HG03439 (cell line): ENCODE results near the gene EHMT2.
"Not testable (repeated sequence)": the region's sequence is repeated elsewhere in the genome, so short reads cannot be mapped to it uniquely, and the experiment has no call there.

Source experiments
- ATAC-seq: cut with Tn5 transposase; IDR thresholded peaks from one replicate; pipeline ENCODE4 v1.9.1; 2021; ENCODE audit warnings: mild to moderate bottlenecking, moderate library complexity; ENCODE audit not compliant: unreplicated experiment

The EHMT2 gene

DNA sequence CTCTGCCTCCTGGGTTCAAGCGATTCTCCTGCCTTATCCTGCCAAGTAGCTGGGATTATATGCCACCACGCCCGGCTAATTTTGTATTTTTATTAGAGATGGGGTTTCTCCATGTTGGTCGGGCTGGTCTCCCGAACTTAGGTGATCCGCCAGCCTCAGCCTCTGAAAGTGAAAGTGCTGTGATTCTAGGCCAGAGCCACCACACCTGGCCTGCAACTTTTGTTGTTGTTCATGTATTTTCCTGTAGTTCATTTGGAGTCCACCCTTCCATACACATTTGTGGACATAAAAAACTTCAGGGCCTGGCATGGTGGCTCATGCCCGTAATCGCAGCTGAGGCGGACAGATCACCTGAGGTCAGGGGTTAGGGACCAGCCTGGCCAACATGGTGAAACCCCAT is 55.4 kb downstream of the EHMT2 start:
- ATAC-seq = no peak

DNA sequence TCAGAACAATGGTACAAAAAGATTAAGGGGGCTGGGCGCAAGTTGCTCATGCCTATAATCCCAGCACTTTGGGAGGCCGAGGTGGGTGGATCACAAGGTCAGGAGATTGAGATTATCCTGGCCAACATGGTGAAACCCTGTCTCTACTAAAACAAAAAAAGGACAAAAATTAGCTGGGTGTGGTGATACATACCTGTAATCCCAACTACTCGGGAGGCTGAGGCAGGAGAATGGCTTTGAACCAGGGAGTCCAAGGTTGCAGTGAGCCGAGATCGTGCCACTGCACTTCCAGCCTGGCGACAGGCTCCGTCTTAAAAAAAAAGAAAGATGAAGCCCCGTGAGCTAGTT is 57.7 kb downstream of the EHMT2 start:
- ATAC-seq = not testable (repeated sequence)

DNA sequence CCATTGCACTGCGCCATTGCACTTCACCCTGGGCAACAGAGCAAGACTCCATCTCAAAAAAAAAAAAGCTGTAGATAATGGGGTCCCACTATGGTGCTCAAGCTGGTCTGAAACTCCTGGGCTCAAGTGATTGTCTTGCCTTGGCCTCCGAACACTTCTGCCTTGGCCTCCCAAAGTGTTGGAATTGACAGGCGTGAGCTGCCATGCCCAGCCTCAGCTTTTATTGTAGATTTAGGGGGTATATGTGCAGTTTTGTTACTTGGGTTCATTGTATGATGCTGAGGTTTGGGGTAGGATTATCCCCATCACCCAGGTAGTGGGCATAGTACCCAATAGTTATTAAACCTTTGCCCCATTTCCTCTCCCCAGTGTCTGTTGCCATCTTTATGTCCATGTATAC is 58.5 kb downstream of the EHMT2 start:
- ATAC-seq = no peak

DNA sequence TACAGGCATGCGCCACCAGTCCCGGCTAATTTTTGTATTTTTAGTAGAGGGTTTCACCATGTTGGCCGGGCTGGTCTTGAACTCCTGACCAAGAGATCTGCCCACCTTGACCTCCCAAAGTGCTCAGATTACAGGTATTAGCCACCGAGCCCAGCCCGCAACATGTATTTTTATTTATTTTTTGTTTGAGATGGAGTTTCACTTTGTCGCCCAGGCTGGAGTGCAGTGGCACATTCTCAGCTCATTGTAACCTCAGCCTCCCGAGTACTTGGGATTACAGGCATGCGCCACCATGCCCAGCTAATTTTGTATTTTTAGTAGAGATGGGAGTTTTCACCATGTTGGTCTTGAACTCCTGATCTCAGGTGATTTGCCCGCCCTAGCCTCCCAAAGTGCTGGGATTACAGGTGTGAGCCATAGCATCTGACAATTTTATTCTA is 59.4 kb downstream of the EHMT2 start:
- ATAC-seq = not testable (repeated sequence)

DNA sequence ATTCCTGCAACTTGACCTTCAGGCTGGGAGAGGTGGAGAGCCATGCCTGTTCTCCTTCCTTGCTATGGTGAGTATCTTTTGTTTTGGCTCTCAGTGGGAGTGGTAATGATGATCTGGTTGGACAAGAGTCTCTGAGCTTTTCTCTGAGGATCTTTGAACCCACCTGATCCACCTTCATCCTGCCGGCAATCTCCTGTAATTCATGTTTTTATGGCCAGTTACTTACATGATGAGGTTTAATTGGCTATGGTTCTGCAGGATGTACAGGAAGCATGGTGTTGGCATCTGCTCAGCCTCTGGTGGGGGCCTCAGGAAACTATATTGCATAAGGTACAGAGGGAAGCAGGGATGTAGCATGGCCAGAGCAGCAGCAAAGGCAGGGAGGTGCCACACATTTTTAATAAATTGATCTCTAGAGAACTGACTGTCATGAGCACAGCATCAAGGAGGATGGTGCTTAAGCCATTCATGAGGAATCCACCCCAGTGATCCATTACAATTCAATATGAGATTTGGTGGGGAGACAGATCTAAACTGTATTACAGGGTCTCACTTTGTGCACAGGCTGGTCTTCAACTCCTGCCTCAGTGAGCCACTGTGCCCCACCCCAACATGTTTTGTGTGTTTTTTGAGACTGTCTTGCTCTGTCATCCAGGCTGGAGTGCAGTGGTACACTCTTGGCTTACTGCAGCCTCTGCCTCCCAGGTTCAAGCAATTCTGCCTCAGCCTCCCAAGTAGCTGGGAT is 60.0 kb downstream of the EHMT2 start:
- no peak for ATAC-seq

DNA sequence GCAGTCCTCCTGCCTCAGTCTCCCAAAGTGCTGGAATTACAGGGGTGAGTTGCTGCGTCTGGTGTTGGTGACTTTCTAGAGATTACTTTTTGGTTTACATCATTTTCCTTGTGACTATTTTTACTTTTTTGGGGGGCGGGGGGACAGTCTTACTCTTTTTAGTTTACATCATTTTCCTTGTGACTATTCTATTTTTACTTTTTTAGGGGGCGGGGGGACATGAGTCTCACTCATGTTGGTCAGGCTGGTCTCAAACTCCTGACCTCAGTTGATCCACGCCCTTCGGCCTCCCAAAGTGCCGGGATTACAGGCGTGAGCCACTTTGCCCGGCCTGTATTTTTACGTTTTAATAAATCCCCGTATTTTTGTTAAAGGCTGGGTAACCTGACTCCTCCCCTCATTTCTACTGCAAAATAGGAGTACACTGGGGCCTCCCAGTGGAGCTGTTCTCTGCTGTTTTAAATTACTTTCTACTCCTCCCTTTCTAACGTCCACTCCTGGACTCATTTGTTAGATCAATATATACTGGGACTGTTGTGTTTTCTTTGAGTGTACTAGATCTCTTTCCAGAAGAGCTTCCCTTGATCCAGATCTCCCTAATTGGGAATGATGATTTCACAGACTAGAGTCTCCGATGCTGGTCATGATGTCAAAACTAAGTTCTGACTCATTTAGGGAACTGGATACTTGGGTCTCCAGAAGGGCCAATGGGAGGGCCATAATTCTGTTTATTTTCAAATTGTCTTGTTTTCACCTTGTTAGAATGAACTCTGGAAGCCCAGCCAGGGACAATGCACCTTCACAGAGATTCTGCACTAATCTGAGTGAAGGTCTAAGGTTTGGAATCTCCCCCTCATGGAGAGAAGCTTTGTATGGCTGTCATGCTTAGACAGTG is 60.8 kb downstream of the EHMT2 start:
- no peak for ATAC-seq

DNA sequence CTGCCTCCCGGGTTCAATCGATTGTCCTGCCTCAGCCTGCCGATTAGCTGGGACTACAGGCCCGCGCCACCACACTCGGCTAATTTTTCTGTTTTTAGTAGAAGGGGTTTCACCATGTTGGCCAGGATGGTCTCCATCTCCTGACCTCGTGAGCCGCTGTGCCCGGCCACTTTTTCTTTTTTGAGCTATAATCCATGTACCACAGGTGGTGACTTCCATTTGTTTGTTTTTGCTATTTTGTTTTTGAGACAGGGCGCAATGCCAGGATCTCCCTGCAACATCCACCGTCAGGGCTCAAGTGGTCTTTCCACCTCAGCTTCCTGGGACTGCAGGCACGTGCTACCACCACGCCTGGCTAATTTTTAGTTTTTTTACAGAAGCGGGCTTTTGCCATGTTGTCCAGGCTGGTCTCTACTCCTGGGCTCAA is 61.4 kb downstream of the EHMT2 start:
- ATAC-seq = no peak

DNA sequence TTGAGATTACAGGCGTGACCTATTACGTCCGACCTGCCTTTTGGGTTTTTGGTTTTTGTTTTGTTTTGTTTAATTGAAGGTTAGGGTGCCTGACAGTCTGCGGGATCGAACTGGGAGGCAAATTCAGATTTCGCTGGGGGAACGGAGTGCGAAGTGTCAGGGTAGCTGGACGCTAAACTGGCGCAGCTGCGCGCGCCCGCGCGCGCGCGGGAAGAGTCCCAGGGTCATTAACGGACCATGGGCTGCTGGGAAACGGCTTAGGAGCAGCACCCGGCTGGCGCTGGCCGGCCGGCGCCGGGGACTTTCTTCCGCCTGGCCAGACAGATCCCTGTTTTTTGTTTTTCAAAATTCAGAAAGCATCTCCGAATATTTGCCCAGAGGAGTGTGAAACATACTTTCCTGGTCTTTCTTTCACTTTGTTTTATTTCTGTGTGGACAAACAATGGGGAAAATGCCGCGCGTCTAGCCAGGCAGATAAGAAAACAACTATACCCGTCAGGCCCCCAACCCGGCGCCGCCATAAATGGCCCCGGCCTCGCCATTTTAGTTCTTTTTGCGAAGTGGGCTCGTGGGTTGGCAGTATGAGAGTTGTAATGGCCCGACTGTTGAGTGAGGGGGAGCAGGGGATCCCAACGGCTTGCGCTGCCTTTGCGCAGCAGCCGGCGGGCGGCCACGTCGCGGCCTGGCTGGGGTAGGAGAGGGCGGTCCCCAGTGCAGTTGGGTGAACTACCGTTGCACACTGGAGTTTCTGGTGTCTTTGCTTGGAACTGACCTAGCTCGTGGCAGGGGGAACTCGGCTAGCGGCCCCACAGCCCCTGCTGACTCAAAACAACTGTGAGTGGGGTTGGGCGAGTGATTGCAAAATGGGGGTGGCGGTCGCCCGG is 62.9 kb downstream of the EHMT2 start:
- ATAC-seq = no peak

DNA sequence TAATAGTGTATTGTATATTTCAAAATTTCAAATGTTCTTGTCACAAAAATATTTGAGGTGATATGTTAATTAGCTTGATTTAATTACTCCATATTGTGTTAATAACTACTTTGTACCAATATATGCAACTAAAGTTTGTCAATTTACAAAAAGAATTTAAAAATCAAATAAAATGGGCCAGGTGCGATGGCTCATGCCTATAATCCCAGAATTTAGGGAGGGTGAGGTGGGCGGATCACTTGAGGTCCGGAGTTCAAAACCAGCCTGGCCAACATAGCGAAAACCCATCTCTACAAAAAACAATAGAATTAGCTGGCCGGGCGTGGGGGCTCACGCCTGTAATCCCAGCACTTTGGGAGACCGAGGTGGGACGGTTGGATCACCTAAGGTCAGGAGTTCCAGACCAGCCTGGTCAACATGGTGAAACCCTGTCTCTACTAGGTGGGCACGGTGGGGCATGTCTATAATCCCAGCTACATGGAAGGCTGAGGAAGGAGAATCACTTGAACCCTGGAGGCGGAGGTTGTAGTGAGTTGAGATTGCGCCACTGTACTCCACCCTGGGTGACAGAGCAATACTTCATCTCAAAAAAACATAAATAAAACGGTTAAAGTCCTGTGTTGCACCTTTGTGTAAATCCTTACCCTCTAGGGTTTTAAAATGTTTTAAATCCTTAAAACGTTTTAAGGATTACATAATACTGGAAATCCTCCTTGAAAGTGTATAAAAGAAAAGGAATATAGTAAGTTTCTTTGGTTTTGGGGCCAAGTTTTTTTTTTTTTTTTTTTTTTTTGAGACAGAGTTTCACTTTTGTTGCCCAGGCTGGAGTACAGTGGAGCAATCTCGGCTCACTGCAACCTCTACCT is 65.9 kb downstream of the EHMT2 start:
- ATAC-seq = no peak

DNA sequence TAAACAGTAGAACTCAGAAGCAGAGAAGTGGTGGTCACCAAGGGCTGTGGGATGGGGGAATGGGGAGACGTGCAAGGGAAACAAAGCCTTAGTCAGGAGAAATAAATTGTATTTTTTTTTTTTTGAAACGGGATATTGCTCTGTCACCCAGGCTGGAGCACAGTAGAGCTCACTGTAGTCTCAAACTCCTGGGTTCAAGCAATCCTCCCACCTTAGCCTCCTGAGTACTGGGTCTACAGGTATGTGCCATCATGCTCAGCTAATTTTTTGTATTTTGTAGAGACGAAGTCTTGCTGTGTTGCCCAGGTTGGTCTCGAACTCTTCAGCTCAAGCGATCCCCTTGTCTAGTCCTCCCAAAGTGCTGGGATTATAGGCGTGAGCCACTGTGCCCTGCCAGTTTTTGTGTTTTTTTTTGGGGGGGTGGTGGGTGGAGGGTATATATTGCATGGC is 66.6 kb downstream of the EHMT2 start:
- ATAC-seq = no peak
